Measurements from ENCODE around the gene HEXB. TPM values are rescaled to one million over a fixed set of nuclear protein-coding genes. Genes with fewer than 3 reads are reported as not detected.

HEXB gene
- total RNA-seq, 1 experiment from 2014 or later = 56.3 TPM

DNA sequence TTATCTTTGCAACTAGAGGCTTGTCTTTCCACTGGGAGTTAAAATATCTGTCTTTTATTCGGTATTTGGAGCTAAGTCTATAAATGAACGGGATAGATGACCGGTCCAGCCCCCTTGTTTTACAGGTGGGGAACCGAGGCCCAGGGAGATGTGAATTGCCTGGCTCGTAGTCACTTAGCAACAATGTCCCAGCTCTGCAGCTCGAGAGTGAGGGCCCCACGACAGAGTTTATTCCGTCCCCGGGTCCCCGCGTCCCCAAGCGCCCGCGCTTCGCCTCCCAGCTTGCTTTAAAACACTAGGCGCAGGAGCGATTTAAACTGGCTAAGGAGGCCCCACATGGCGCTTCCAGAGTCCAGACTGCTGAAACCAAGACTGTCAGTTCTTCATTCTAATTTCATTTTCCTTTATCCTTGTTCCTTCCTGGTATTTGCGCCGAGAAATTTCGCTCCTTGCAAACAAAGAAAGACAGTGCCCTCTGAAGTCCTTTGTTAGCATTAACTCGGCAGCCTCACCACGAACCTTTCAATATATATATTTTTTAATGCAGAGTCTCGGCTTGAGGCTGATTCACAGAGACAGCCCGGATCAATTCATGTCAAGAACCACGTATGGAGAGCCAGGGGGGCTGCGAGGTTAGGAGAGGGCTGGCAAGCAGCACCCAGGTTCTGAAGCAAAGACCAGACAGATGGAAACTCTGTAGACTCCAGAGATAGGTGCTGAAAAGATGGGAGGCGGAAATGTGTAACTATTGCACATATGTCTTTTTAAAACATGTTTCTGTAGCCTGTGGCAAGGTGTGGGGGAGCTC is 43.1 kb upstream of the HEXB start:
- Histone ChIP-seq H2AFZ (ENCODE audit: low read length) (peak overlapping the region; percentile 7), H3K27ac (ENCODE audit: insufficient read length, low read depth, low read length) (no peak overlapping the region), H4K5ac (ENCODE audit: insufficient read length, low read depth, low read length) (no peak overlapping the region), H3K23ac (ENCODE audit: insufficient read length, low read depth, low read length) (no peak overlapping the region), H3K4ac (ENCODE audit: low read depth, low read length) (no peak overlapping the region), H3K79me2 (ENCODE audit: insufficient read depth, low read length) (peaks cover 2% of the 10 kb centered on the region; the same call in 1 of the 2 replicates), H2BK20ac (ENCODE audit: low read depth, low read length, poor library complexity, severe bottlenecking) (no peak overlapping the region), H2BK120ac (ENCODE audit: low read depth, low read length, poor library complexity, severe bottlenecking) (no peak overlapping the region), H3K14ac (ENCODE audit: insufficient read depth, low read length) (no peak overlapping the region), H3K23me2 (ENCODE audit: insufficient read length, low read depth, low read length, poor library complexity, severe bottlenecking) (peaks cover 27% of the 10 kb centered on the region), H2BK12ac (ENCODE audit: insufficient read length, low read depth, low read length) (no peak overlapping the region), H3K9me3 (ENCODE audit: control insufficient read depth, low read depth, low read length) (no peaks in the 10 kb centered on the region), H3K4me2 (ENCODE audit: insufficient read depth, insufficient read length, low read length) (peak overlapping the region; percentile 96), H3K9ac (ENCODE audit: extremely low read depth, insufficient read length, low read length) (no peak overlapping the region), H2AK5ac (ENCODE audit: insufficient read length, low read length) (no peak overlapping the region), H3T11ph (ENCODE audit: low read length) (no peak overlapping the region), H3K18ac (ENCODE audit: insufficient read length, low read depth, low read length) (no peak overlapping the region), H3K4me1 (ENCODE audit: insufficient read depth, low read length) (peaks cover 4% of the 10 kb centered on the region; the same call in 1 of the 2 replicates), H4K8ac (replicated peaks; ENCODE audit: insufficient read length, low read depth, low read length) (no peak overlapping the region), H3K79me1 (ENCODE audit: insufficient read depth, low read depth, low read length, poor library complexity, severe bottlenecking) (no peaks in the 10 kb centered on the region), H2BK15ac (ENCODE audit: low read depth, low read length) (no peak overlapping the region), H4K91ac (ENCODE audit: insufficient read length, low read depth, low read length) (no peak overlapping the region), H4K20me1 (ENCODE audit: control insufficient read depth, insufficient read depth, insufficient read length) (no peaks in the 10 kb centered on the region), H3K56ac (ENCODE audit: insufficient read length, low read depth, low read length) (no peak overlapping the region), H3K27me3 (ENCODE audit: insufficient read depth, low read length) (peaks cover 3% of the 10 kb centered on the region; the same call in 1 of the 2 replicates), H2BK5ac (ENCODE audit: insufficient read length, low read length) (no peak overlapping the region)
- Mint-ChIP-seq H3K9me3 (no peaks in the 10 kb centered on the region), H3K36me3 (ENCODE audit: insufficient read depth in 1 of 3, low read depth in 3 of 3) (peaks cover 0 to 3% (median 0%) of the 10 kb centered on the region in 3 experiments; a peak in 3 of 7 replicates), H3K27me3 (ENCODE audit: low read depth) (peaks cover 58% of the 10 kb centered on the region), H3K27ac (no peak overlapping the region), H3K4me1 (peaks cover 21 to 28% of the 10 kb centered on the region in 2 experiments), H3K4me3 (peak overlapping the region; percentile 86 to 98)
- DNase-seq = no peak
- no CpG with 5 or more reads among the region's 28 CpGs for WGBS (ENCODE audit: extremely low coverage, insufficient read length, low lambda C conversion rate)
- TF ChIP-seq CTCF (conservative IDR thresholded peaks at IDR 0.05) = peak; percentile 52; the same call in 2 of the 3 replicates

All from H9 (cell line).